Mammary epithelial cell (primary cell): ENCODE results near the gene SPC24.

ENCODE experiments used
- CTCF ChIP-seq, 2 donors: IDR thresholded peaks in 1 of 2; conservative IDR thresholded peaks in 1 of 2; 2 replicates each; pipeline ENCODE4 v1.5.1; 2011 to 2012; ENCODE audit warnings: inconsistent platforms in 2 of 2, low read length in 2 of 2, mild to moderate bottlenecking in 2 of 2, control low read depth in 1 of 2, low read depth in 1 of 2; ENCODE audit not compliant: insufficient read depth in 1 of 2; ENCODE audit errors: extremely low read depth in 1 of 2
- EZH2 ChIP-seq: IDR thresholded peaks from 2 replicates; pipeline ENCODE4 v1.6.1; 2012; ENCODE audit warnings: low read length, inconsistent platforms, borderline replicate concordance

- TF ChIP-seq CTCF (conservative IDR thresholded peaks at IDR 0.05 in 1 of 2, IDR thresholded peaks at IDR 0.05 in 1 of 2; ENCODE audit: extremely low read depth in 1 of 2, insufficient read depth in 1 of 2, low read depth in 1 of 2, low read length in 2 of 2) (no peak), EZH2 (no peak)
Measured at GRCh38 chr19:11101057-11101456, 54.5 kb downstream of the SPC24 start.
